Left cardiac atrium (tissue), 4 donors: ENCODE measurements around the gene TRIM9. TPM values are rescaled to one million over a fixed set of nuclear protein-coding genes. Genes with fewer than 3 reads are reported as not detected.
"Not testable (repeated sequence)": the region's sequence is repeated elsewhere in the genome, so short reads cannot be mapped to it uniquely, and the experiment has no call there.

Experiments
- ATAC-seq, 2 donors: fragments of 200-7000 bp; cut with Tn5 transposase; one replicate each; pipeline ENCODE4 v1.9.1; 2020; ENCODE audit warnings: mild to moderate bottlenecking in 2 of 2, moderate library complexity in 2 of 2
- DNase-seq: peaks from one replicate; pipeline ENCODE4 v3.0.0-alpha.2; 2020
- intact Hi-C, 2 donors: fragments of 100-400 bp; cut with DNase I; formaldehyde crosslinking; loops; one replicate each; pipeline versions ENCODE4 v1.14.1 to v1.15.1; 2022 to 2023
- total RNA-seq, 2 donors: library from RNA; stranded (reverse); fragmentation: NEBNext Ultra II Directional; extraction: Animal tissue kit (Norgen Biotek cat#: 25700); gene quantifications; one replicate each; pipeline ENCODE4 v1.2.1, GENCODE V29; 2021
- donor health status: DM: no; HTN: yes; CAD: no.
- donor health status: DM: no; HTN: yes; CAD: no; lungs with severe emphysema.
- donor health status: DM: yes; HTN: yes; CAD: no.
- donor health status: Dilated cardiomyopathy.

Gene TRIM9
- total RNA-seq, 2 donors from 2014 or later: 0.24 to 0.89 TPM

- ATAC-seq: no peak
- intact Hi-C loops: no loop called here
These were observed 75.8 kb downstream of the TRIM9 start for GRCh38 chr14:51019089-51019488.

GRCh38 chr14:51018521-51018920 is 76.4 kb downstream of the TRIM9 start:
- ATAC-seq (no peak), DNase-seq (no peak)
- intact Hi-C loops: no loop called here

More at GRCh38 chr14:51019089-51019488, 75.8 kb downstream of the TRIM9 start:
- DNase-seq: no peak

GRCh38 chr14:51014625-51015024 is 80.3 kb downstream of the TRIM9 start:
- intact Hi-C loops: no loop called here
- ATAC-seq: peak in 1 of 2 donors; percentile 33
- DNase-seq: no peak

- DNase-seq: no peak
- intact Hi-C loops: no loop called here
- ATAC-seq: peak; percentile 84 to 97
These were observed 80.8 kb downstream of the TRIM9 start for GRCh38 chr14:51014086-51014485.

GRCh38 chr14:51012055-51012454 is 82.8 kb downstream of the TRIM9 start:
- DNase-seq (no peak), ATAC-seq (no peak)
- intact Hi-C loops: no loop called here

GRCh38 chr14:51008446-51008845 is 86.5 kb downstream of the TRIM9 start:
- ATAC-seq (no peak), DNase-seq (no peak)
- intact Hi-C loops: no loop called here

GRCh38 chr14:51006781-51007211 is 88.1 kb downstream of the TRIM9 start:
- intact Hi-C loops: no loop called here

GRCh38 chr14:51006324-51006723 is 88.6 kb downstream of the TRIM9 start:
- ATAC-seq: no peak
- intact Hi-C loops: no loop called here

More at GRCh38 chr14:51006781-51007211, 88.1 kb downstream of the TRIM9 start:
- peak; percentile 81 to 98 for ATAC-seq
- peak; percentile 41 for DNase-seq

GRCh38 chr14:51004801-51005526 is 89.9 kb downstream of the TRIM9 start:
- intact Hi-C loops: no loop called here

More at GRCh38 chr14:51006324-51006723, 88.6 kb downstream of the TRIM9 start:
- no peak for DNase-seq

GRCh38 chr14:51004352-51004800 is 90.5 kb downstream of the TRIM9 start:
- intact Hi-C loops: no loop called here
- ATAC-seq (peak; percentile 56 to 88), DNase-seq (no peak)

More at GRCh38 chr14:51004801-51005526, 89.9 kb downstream of the TRIM9 start:
- no peak for DNase-seq
- peak; percentile 24 to 45 for ATAC-seq

- ATAC-seq: no peak
- no peak for DNase-seq
- intact Hi-C loops: no loop called here
These were observed 92.4 kb downstream of the TRIM9 start for GRCh38 chr14:51002406-51002999.

- intact Hi-C loops: no loop called here
- ATAC-seq (no peak), DNase-seq (no peak)
These were observed 94.3 kb downstream of the TRIM9 start for GRCh38 chr14:51000566-51000965.

GRCh38 chr14:50999726-51000125 is 95.2 kb downstream of the TRIM9 start:
- DNase-seq: no peak
- no peak for ATAC-seq
- intact Hi-C loops: no loop called here

GRCh38 chr14:50998612-50999011 is 96.3 kb downstream of the TRIM9 start:
- intact Hi-C loops: no loop called here
- no peak for ATAC-seq
- DNase-seq: no peak

GRCh38 chr14:50997712-50998111 is 97.2 kb downstream of the TRIM9 start:
- ATAC-seq (no peak), DNase-seq (no peak)
- intact Hi-C loops: no loop called here

- intact Hi-C loops, ATAC-seq, DNase-seq: not testable (repeated sequence)
These were observed 100.7 kb downstream of the TRIM9 start for GRCh38 chr14:50994158-50994557.

- intact Hi-C loops: no loop called here
- DNase-seq (no peak), ATAC-seq (no peak)
These were observed 109.0 kb downstream of the TRIM9 start for GRCh38 chr14:50985859-50986331.

GRCh38 chr14:50985124-50985858 is 109.6 kb downstream of the TRIM9 start:
- ATAC-seq: no peak
- DNase-seq: no peak
- intact Hi-C loops: no loop called here

GRCh38 chr14:50984036-50984710 is 110.7 kb downstream of the TRIM9 start:
- intact Hi-C loops: no loop called here
- DNase-seq (no peak), ATAC-seq (no peak)
